ENCODE data around the gene PTAR1.

DNA sequence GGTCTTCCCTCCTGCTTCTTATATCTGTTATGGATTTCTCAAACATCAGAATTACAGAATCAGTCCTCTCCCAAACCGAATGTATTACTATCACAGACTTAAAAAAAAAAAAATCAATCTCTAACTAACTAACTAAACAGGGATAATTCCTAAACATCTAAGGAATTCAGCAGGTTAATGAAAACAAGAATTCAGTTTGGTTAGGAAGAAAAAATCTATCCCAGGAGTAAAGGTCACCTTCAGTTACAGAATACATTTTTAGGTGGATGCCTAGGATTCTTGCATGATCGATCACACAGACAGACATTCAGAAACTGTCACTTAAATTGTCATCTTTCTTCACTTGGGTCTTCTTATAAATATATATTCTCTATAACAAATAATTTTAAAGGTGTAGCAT is 11.5 kb downstream of the PTAR1 start:
- no peak for TF ChIP-seq POLR2A (IDR thresholded peaks at IDR 0.05; ENCODE audit: low read length)
- TF ChIP-seq GATA1 (IDR thresholded peaks at IDR 0.05; ENCODE audit: low read depth, low read length): no peak
